PC-9 (cell line): Measurements from ENCODE around the gene LCE3A.

Experiments used
- CTCF ChIP-seq: fragments of 200-600 bp; sonication (generic); conservative IDR thresholded peaks from 2 replicates; pipeline ENCODE4 v1.6.1; 2017; ENCODE audit warnings: mixed run types, antibody characterized with exemption, mild to moderate bottlenecking, moderate library complexity
- EZH2 ChIP-seq: fragments of 200-600 bp; sonication (generic); IDR thresholded peaks from 2 replicates; pipeline ENCODE4 v1.8.0; 2017; ENCODE audit warnings: antibody characterized with exemption, low read depth

DNA sequence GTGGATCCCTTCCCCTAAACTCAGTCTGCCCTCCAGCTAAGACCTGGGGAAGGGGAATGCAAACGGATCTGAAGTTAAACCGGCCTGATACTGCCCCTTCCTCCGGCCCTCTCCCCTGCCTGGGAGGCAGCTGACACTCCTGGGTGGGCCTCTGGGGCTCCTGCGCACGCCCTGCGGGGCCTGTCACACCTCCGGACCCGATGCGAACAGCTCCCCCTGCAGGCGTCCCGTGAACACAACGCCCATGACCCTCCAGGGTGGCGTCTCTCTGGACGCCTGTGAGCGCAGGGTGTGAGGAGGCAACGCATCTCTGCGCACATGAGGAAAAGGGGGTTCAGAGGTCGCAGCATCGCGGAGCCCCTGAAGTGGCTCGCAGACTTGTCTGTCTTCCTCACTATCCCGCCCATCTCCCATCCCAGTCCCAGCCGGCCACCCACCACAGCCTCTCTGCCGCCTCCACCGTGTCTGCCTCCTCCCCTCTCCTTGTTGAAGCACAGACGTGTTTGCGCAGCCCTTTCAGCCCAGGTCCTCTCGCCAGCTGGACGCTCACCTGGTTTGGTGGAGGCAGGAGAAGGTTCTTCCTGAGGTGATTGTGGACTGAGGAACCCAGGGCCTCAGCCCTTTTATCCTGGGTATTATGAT lies 421 bp upstream of the LCE3A start:
- TF ChIP-seq CTCF, result peak; percentile 30; the same call in 1 of the 2 replicates
- TF ChIP-seq EZH2, result no peak
